Muscle of leg (tissue), 16 donors: ENCODE measurements around the gene SPATA2. TPM values are rescaled to one million over a fixed set of nuclear protein-coding genes. Genes with fewer than 3 reads are reported as not detected.
"Not testable (repeated sequence)": the region's sequence is repeated elsewhere in the genome, so short reads cannot be mapped to it uniquely, and the experiment has no call there.

ENCODE experiments used
- DNase-seq: peaks from one replicate; pipeline ENCODE4 v3.0.0; 2013
- H3K27ac ChIP-seq: one replicate; pipeline ENCODE4 v1.5.1; 2013; ENCODE audit warnings: mild to moderate bottlenecking, low read length, control low read depth
- H3K27me3 ChIP-seq: one replicate; pipeline ENCODE4 v1.6.1; 2013; ENCODE audit warnings: low read length; ENCODE audit not compliant: control insufficient read depth, insufficient read depth
- H3K36me3 ChIP-seq: one replicate; pipeline ENCODE4 v1.6.1; 2013; ENCODE audit warnings: low read length; ENCODE audit not compliant: control insufficient read depth, insufficient read depth
- H3K4me1 ChIP-seq: one replicate; pipeline ENCODE4 v1.6.1; 2013; ENCODE audit warnings: low read length; ENCODE audit not compliant: control insufficient read depth, insufficient read depth
- H3K4me3 ChIP-seq: one replicate; pipeline ENCODE4 v1.5.1; 2013; ENCODE audit warnings: low read length, control low read depth
- H3K9me3 ChIP-seq: replicated peaks from 2 replicates; pipeline ENCODE4 v1.6.1; 2013; ENCODE audit warnings: low read depth, low read length; ENCODE audit not compliant: control insufficient read depth
- WGBS: methylation state at CpG from one replicate; pipeline ENCODE4 v1.1.5; 2013; ENCODE audit warnings: missing lambda C conversion rate; ENCODE audit not compliant: insufficient coverage; 5-methylcytosine and 5-hydroxymethylcytosine counted together
- long read RNA-seq, 11 donors: transcript quantifications; one replicate each; lab custom pipeline, GENCODE V29; 2026
- polyA plus RNA-seq, 8 donors: library from polyadenylated mRNA; unstranded; fragments of 120-200 nt; gene quantifications; one replicate each; pipeline versions ENCODE4 v1.2.1 to v1.2.3, GENCODE V29; 2013; ENCODE audit warnings: inconsistent platforms in 1 of 8, low replicate concordance in 1 of 8; ENCODE audit not compliant: insufficient read length in 8 of 8, insufficient read depth in 1 of 8
- total RNA-seq: library from RNA; stranded (reverse); fragments of 120-200 nt; gene quantifications from one replicate; pipeline ENCODE4 v1.2.4, GENCODE V29; 2013

The SPATA2 gene
- total RNA-seq: 1.9 TPM
- 1 to 10 TPM; 5.3 to 7.1 (median 6.1) TPM for polyA plus RNA-seq
- long read RNA-seq, donor 1, full-length matches to known transcripts: 3 of 3 reads
- long read RNA-seq, donor 1, partial matches to known transcripts: 0 of 3 reads
- long read RNA-seq, donor 1, other reads (novel, unspliced or antisense): 0 of 3 reads
- long read RNA-seq, donor 2: 0 reads
- long read RNA-seq, donor 3, full-length matches to known transcripts: 7 of 7 reads
- long read RNA-seq, donor 3, partial matches to known transcripts: 0 of 7 reads
- long read RNA-seq, donor 3, other reads (novel, unspliced or antisense): 0 of 7 reads
- long read RNA-seq, donor 4, full-length matches to known transcripts: 3 of 3 reads
- long read RNA-seq, donor 4, partial matches to known transcripts: 0 of 3 reads
- long read RNA-seq, donor 4, other reads (novel, unspliced or antisense): 0 of 3 reads
- long read RNA-seq, donor 5, full-length matches to known transcripts: 2 of 2 reads
- long read RNA-seq, donor 5, partial matches to known transcripts: 0 of 2 reads
- long read RNA-seq, donor 5, other reads (novel, unspliced or antisense): 0 of 2 reads
- long read RNA-seq, donor 6, full-length matches to known transcripts: 2 of 2 reads
- long read RNA-seq, donor 6, partial matches to known transcripts: 0 of 2 reads
- long read RNA-seq, donor 6, other reads (novel, unspliced or antisense): 0 of 2 reads
- long read RNA-seq, donor 7, full-length matches to known transcripts: 4 of 4 reads
- long read RNA-seq, donor 7, partial matches to known transcripts: 0 of 4 reads
- long read RNA-seq, donor 7, other reads (novel, unspliced or antisense): 0 of 4 reads
- long read RNA-seq, donor 8: 0 reads
- long read RNA-seq, donor 9, full-length matches to known transcripts: 1 of 1 reads
- long read RNA-seq, donor 9, partial matches to known transcripts: 0 of 1 reads
- long read RNA-seq, donor 9, other reads (novel, unspliced or antisense): 0 of 1 reads
- long read RNA-seq, donor 10, full-length matches to known transcripts: 1 of 1 reads
- long read RNA-seq, donor 10, partial matches to known transcripts: 0 of 1 reads
- long read RNA-seq, donor 10, other reads (novel, unspliced or antisense): 0 of 1 reads
- long read RNA-seq, donor 11, full-length matches to known transcripts: 2 of 2 reads
- long read RNA-seq, donor 11, partial matches to known transcripts: 0 of 2 reads
- long read RNA-seq, donor 11, other reads (novel, unspliced or antisense): 0 of 2 reads

GRCh38 chr20:49915380-49916145 lies at the start of gene SPATA2:
Gene SPATA2 (minus strand): TSS chr20:49915529. CDS start chr20:49908490, 7,039 bp downstream.
- peak within 1 kb of the TSS; percentile 97 for H3K27ac ChIP-seq
- peaks cover 3% of the 10 kb centered on the region for H3K27me3 ChIP-seq
- no peaks in the 10 kb centered on the region for H3K9me3 ChIP-seq
- peaks cover 23% of the 10 kb centered on the region for H3K4me1 ChIP-seq
- DNase-seq: peak; percentile 98
- H3K4me3 ChIP-seq: peak within 1 kb of the TSS; percentile 73
- peaks cover 3% of the 10 kb centered on the region for H3K36me3 ChIP-seq
- under 1% methylated on average over 63 of the region's 69 CpGs for WGBS

- peaks cover 34% of the 10 kb centered on the region for H3K36me3 ChIP-seq
- H3K4me3 ChIP-seq: no peak overlapping the region
- H3K9me3 ChIP-seq: no peaks in the 10 kb centered on the region
- H3K4me1 ChIP-seq: no peaks in the 10 kb centered on the region
- no peaks in the 10 kb centered on the region for H3K27me3 ChIP-seq
- no peak for DNase-seq
- 90% methylated on average over 2 of the region's 4 CpGs for WGBS
- H3K27ac ChIP-seq: no peak overlapping the region
Observed at GRCh38 chr20:49961413-49961812, 46.1 kb upstream of the SPATA2 start.

- WGBS: 87% methylated on average over 10 of the region's 12 CpGs
- not testable (repeated sequence) for H3K27me3 ChIP-seq, H3K9me3 ChIP-seq, H3K27ac ChIP-seq, DNase-seq, H3K4me1 ChIP-seq, H3K4me3 ChIP-seq
- peaks cover 57% of the 10 kb centered on the region for H3K36me3 ChIP-seq
Observed at GRCh38 chr20:49957089-49957938, 42.0 kb upstream of the SPATA2 start.

- no peaks in the 10 kb centered on the region for H3K9me3 ChIP-seq
- WGBS: 92% methylated on average over 18 of the region's 18 CpGs
- H3K4me3 ChIP-seq: no peak overlapping the region
- no peak for DNase-seq
- no peaks in the 10 kb centered on the region for H3K4me1 ChIP-seq
- H3K27me3 ChIP-seq: no peaks in the 10 kb centered on the region
- peaks cover 64% of the 10 kb centered on the region for H3K36me3 ChIP-seq
- H3K27ac ChIP-seq: no peak overlapping the region
Observed at GRCh38 chr20:49956689-49957088, 41.4 kb upstream of the SPATA2 start.

- 82% methylated on average over 8 of the region's 12 CpGs for WGBS
- not testable (repeated sequence) for DNase-seq, H3K27me3 ChIP-seq, H3K4me1 ChIP-seq, H3K27ac ChIP-seq, H3K4me3 ChIP-seq, H3K9me3 ChIP-seq
- peaks cover 70% of the 10 kb centered on the region for H3K36me3 ChIP-seq
Observed at GRCh38 chr20:49955830-49956396, 40.6 kb upstream of the SPATA2 start.

GRCh38 chr20:49955167-49955566 lies 39.8 kb upstream of the SPATA2 start:
- no peaks in the 10 kb centered on the region for H3K9me3 ChIP-seq
- H3K27me3 ChIP-seq: no peaks in the 10 kb centered on the region
- H3K27ac ChIP-seq: no peak overlapping the region
- H3K4me3 ChIP-seq: no peak overlapping the region
- no peak for DNase-seq
- H3K36me3 ChIP-seq: peaks cover 77% of the 10 kb centered on the region
- WGBS: 77% methylated on average over 3 of the region's 3 CpGs
- no peaks in the 10 kb centered on the region for H3K4me1 ChIP-seq

GRCh38 chr20:49951151-49951550 lies 35.8 kb upstream of the SPATA2 start:
- Histone ChIP-seq H3K4me1 (no peaks in the 10 kb centered on the region), H3K36me3 (peaks cover 84% of the 10 kb centered on the region), H3K9me3 (no peaks in the 10 kb centered on the region), H3K4me3 (no peak overlapping the region), H3K27ac (no peak overlapping the region), H3K27me3 (no peaks in the 10 kb centered on the region)
- WGBS: 92% methylated on average over 3 of the region's 4 CpGs
- no peak for DNase-seq

- no peaks in the 10 kb centered on the region for H3K27me3 ChIP-seq
- WGBS: 91% methylated on average over 9 of the region's 11 CpGs
- no peak overlapping the region for H3K27ac ChIP-seq
- peaks cover 83% of the 10 kb centered on the region for H3K36me3 ChIP-seq
- no peak for DNase-seq
- no peaks in the 10 kb centered on the region for H3K9me3 ChIP-seq
- no peaks in the 10 kb centered on the region for H3K4me1 ChIP-seq
- no peak overlapping the region for H3K4me3 ChIP-seq
Observed at GRCh38 chr20:49948809-49949507, 33.6 kb upstream of the SPATA2 start.
